KMS-11 (cell line): ENCODE measurements around the gene TSHR.
A peak's percentile ranks its signal among the peaks of the same experiment; 100 is the strongest.
"Not testable (repeated sequence)": the region's sequence is repeated elsewhere in the genome, so short reads cannot be mapped to it uniquely, and the experiment has no call there.

Experiments used
- H2AFZ ChIP-seq: fragments of 200-600 bp; sonication (generic); 2 replicates; pipeline ENCODE4 v1.6.1; 2016; ENCODE audit warnings: antibody characterized with exemption, mixed run types, low read depth
- H3K27ac ChIP-seq: fragments of 200-600 bp; sonication (generic); 2 replicates; pipeline ENCODE4 v1.6.1; 2016; ENCODE audit warnings: mild to moderate bottlenecking, mixed run types
- H3K27me3 ChIP-seq: fragments of 200-600 bp; sonication (generic); 2 replicates; pipeline ENCODE4 v1.6.1; 2017; ENCODE audit warnings: mild to moderate bottlenecking, low read depth, mixed run types, moderate library complexity; ENCODE audit not compliant: insufficient read depth
- H3K36me3 ChIP-seq: fragments of 200-600 bp; sonication (generic); 2 replicates; pipeline ENCODE4 v1.6.1; 2017; ENCODE audit warnings: mild to moderate bottlenecking, mixed run types; ENCODE audit not compliant: insufficient read depth
- H3K4me1 ChIP-seq: fragments of 200-600 bp; sonication (generic); 2 replicates; pipeline ENCODE4 v1.6.1; 2016; ENCODE audit warnings: mild to moderate bottlenecking, low read depth, mixed run types; ENCODE audit not compliant: poor library complexity, severe bottlenecking
- H3K4me2 ChIP-seq: fragments of 200-600 bp; sonication (generic); 2 replicates; pipeline ENCODE4 v1.7.0; 2016; ENCODE audit warnings: mild to moderate bottlenecking, mixed run types
- H3K4me3 ChIP-seq: fragments of 200-600 bp; sonication (generic); IDR thresholded peaks from 2 replicates; pipeline ENCODE4 v1.6.1; 2017; ENCODE audit warnings: low read depth, low read length, mixed read lengths; ENCODE audit not compliant: insufficient read depth
- H3K79me2 ChIP-seq: fragments of 200-600 bp; sonication (generic); 2 replicates; pipeline ENCODE4 v1.6.1; 2016; ENCODE audit warnings: low read depth, mixed run types; ENCODE audit not compliant: insufficient read depth
- H3K9ac ChIP-seq: fragments of 200-600 bp; sonication (generic); 2 replicates; pipeline ENCODE4 v1.6.1; 2016; ENCODE audit warnings: mild to moderate bottlenecking, mixed run types
- H4K20me1 ChIP-seq: fragments of 200-600 bp; sonication (generic); 2 replicates; pipeline ENCODE4 v1.6.1; 2016; ENCODE audit warnings: mild to moderate bottlenecking, mixed run types; ENCODE audit not compliant: insufficient read depth
- TF ChIP-seq, protein P1 (sequence below): fragments of 200-600 bp; sonication (generic); conservative IDR thresholded peaks from 2 replicates; pipeline ENCODE4 v1.6.1; 2017; ENCODE audit warnings: low read depth, mild to moderate bottlenecking, antibody characterized with exemption, low read length, moderate library complexity, mixed read lengths

Gene TSHR

GRCh38 chr14:80955416-80955941 is at the start of gene TSHR:
Gene TSHR (plus strand): TSS chr14:80955621. CDS start chr14:80955681, 60 bp downstream.
- peak within 1 kb of the TSS; percentile 89 for H3K27ac ChIP-seq
- H3K4me1 ChIP-seq: peaks cover 41% of the 10 kb centered on the region
- peaks cover 30% of the 10 kb centered on the region; the same call in 1 of the 2 replicates for H3K79me2 ChIP-seq
- H3K36me3 ChIP-seq: no peaks in the 10 kb centered on the region
- H3K4me3 ChIP-seq: no peak within 1 kb of the TSS
- H3K27me3 ChIP-seq: no peaks in the 10 kb centered on the region
- H3K9ac ChIP-seq: peak within 1 kb of the TSS; percentile 79
- peak within 1 kb of the TSS; percentile 49; the same call in 1 of the 2 replicates for H2AFZ ChIP-seq
- H4K20me1 ChIP-seq: no peaks in the 10 kb centered on the region
- TF ChIP-seq, protein P1, sequence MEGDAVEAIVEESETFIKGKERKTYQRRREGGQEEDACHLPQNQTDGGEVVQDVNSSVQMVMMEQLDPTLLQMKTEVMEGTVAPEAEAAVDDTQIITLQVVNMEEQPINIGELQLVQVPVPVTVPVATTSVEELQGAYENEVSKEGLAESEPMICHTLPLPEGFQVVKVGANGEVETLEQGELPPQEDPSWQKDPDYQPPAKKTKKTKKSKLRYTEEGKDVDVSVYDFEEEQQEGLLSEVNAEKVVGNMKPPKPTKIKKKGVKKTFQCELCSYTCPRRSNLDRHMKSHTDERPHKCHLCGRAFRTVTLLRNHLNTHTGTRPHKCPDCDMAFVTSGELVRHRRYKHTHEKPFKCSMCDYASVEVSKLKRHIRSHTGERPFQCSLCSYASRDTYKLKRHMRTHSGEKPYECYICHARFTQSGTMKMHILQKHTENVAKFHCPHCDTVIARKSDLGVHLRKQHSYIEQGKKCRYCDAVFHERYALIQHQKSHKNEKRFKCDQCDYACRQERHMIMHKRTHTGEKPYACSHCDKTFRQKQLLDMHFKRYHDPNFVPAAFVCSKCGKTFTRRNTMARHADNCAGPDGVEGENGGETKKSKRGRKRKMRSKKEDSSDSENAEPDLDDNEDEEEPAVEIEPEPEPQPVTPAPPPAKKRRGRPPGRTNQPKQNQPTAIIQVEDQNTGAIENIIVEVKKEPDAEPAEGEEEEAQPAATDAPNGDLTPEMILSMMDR: no peak
- peak within 1 kb of the TSS; percentile 75 for H3K4me2 ChIP-seq

DNA sequence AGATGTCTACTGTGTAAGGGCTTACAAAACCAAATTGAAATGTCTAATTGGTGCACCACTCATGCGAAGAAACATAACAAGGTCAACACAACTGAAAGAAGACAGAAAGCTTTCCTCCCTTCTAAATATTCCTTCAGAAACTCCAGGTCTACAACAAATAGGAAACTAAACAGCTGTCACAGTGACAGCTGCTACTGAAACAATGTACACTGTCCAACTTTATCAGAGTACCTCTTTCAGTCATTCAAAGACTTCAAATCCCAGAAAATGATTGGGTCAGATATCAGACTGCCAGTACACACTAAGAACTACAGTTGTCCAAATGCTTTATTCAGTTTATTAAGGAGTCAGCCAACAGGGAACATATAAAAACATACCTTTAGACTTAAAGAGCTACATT is 49.1 kb upstream of the TSHR start:
- H3K9ac ChIP-seq: no peak overlapping the region
- peaks cover 9% of the 10 kb centered on the region for H3K4me1 ChIP-seq
- H3K79me2 ChIP-seq: no peaks in the 10 kb centered on the region

GRCh38 chr14:80906946-80907345 is 48.5 kb upstream of the TSHR start:
- peaks cover 9% of the 10 kb centered on the region for H3K4me1 ChIP-seq
- H3K9ac ChIP-seq: no peak overlapping the region
- H3K4me3 ChIP-seq: no peak overlapping the region
- H3K27me3 ChIP-seq: no peaks in the 10 kb centered on the region
- no peak overlapping the region for H3K4me2 ChIP-seq
- H3K36me3 ChIP-seq: no peaks in the 10 kb centered on the region
- H3K27ac ChIP-seq: no peak overlapping the region
- H2AFZ ChIP-seq: no peak overlapping the region
- no peaks in the 10 kb centered on the region for H3K79me2 ChIP-seq
- no peaks in the 10 kb centered on the region for H4K20me1 ChIP-seq
- TF ChIP-seq, protein P1: no peak

More for the DNA sequence above, 49.1 kb upstream of the TSHR start:
- Histone ChIP-seq H3K4me3 (no peak overlapping the region), H3K36me3 (no peaks in the 10 kb centered on the region), H4K20me1 (no peaks in the 10 kb centered on the region), H3K27me3 (no peaks in the 10 kb centered on the region), H3K27ac (no peak overlapping the region), H2AFZ (no peak overlapping the region), H3K4me2 (no peak overlapping the region)
- TF ChIP-seq, protein P1: no peak

- not testable (repeated sequence) for H3K27ac ChIP-seq, H3K4me2 ChIP-seq, H4K20me1 ChIP-seq, H3K4me3 ChIP-seq, H2AFZ ChIP-seq, H3K36me3 ChIP-seq, H3K4me1 ChIP-seq, H3K9ac ChIP-seq, H3K27me3 ChIP-seq, H3K79me2 ChIP-seq
Measured at GRCh38 chr14:80912013-80912412, 43.4 kb upstream of the TSHR start.

DNA sequence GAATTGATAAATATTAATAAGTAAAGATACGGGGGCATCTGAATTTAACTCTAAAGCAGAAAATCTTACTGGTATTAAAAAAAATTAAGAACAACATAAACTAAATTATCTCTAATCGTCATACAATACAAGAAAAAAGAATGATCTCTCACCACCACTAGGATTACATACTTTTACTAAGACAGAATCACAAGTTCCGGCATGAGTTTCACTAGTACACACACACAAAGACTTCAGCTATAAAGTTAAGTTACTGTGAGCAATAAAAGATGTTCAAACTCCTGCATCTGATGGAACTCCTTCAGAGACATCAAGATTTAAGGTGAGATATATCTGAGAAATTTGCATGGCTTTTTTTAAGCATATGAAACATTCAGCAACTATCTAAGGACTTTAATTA is 35.8 kb upstream of the TSHR start:
- peaks cover 4% of the 10 kb centered on the region for H3K4me1 ChIP-seq
- no peak overlapping the region for H2AFZ ChIP-seq
- H3K36me3 ChIP-seq: no peaks in the 10 kb centered on the region
- H3K4me3 ChIP-seq: no peak overlapping the region
- no peak overlapping the region for H3K9ac ChIP-seq
- no peaks in the 10 kb centered on the region; the same call in 1 of the 2 replicates for H3K79me2 ChIP-seq
- H4K20me1 ChIP-seq: no peaks in the 10 kb centered on the region
- TF ChIP-seq, protein P1: no peak
- H3K27ac ChIP-seq: no peak overlapping the region
- H3K4me2 ChIP-seq: no peak overlapping the region
- H3K27me3 ChIP-seq: no peaks in the 10 kb centered on the region
